ENCODE results near the gene RASGRF2. TPM values are rescaled to one million over a fixed set of nuclear protein-coding genes. Genes with fewer than 3 reads are reported as not detected.
"Not testable (repeated sequence)": the region's sequence is repeated elsewhere in the genome, so short reads cannot be mapped to it uniquely, and the experiment has no call there.

Gene RASGRF2
- total RNA-seq, 4 donors from 2014 or later = 1.8 to 4.1 (median 2.5) TPM

- H3K4me3 ChIP-seq = no peak overlapping the region
- 31% methylated on average over 1 of the region's 1 CpG for whole genome bisulfite sequencing
- H3K4me1 ChIP-seq = no peaks in the 10 kb centered on the region
- H3K27ac ChIP-seq = no peak overlapping the region
- no peaks in the 10 kb centered on the region for H3K36me3 ChIP-seq
- DNase-seq (ENCODE audit: low spot score in 2 of 2) = no peak
- TF ChIP-seq EP300 (IDR thresholded peaks at IDR 0.05) (no peak), CTCF (IDR thresholded peaks at IDR 0.05) (no peak), POLR2AphosphoS5 (IDR thresholded peaks at IDR 0.05) (no peak), POLR2A (IDR thresholded peaks at IDR 0.05) (no peak)
- H3K9me3 ChIP-seq = peaks cover 4% of the 10 kb centered on the region
- H3K27me3 ChIP-seq = no peaks in the 10 kb centered on the region
These were observed 296.6 kb downstream of the RASGRF2 start for GRCh38 chr5:81256766-81257165.

DNA sequence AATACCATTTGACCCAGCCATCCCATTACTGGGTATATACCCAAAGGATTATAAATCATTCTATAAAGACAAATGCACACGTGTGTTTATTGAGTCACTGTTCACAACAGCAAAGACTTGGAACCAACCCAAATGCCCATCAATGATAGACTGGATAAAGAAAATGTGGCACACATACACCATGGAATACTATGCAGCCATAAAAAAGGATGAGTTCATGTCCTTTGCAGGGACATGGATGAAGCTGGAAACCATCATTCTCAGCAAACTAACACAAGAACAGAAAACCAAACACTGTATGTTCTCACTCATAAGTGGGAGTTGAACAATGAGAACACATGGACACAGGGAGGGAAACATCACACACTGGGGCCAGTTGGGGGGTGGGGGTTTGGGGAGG is 302.6 kb downstream of the RASGRF2 start:
- not testable (repeated sequence) for DNase-seq (ENCODE audit: low spot score in 2 of 2); H3K9me3 ChIP-seq; H3K4me3 ChIP-seq; H3K27ac ChIP-seq; H3K4me1 ChIP-seq; H3K36me3 ChIP-seq; H3K27me3 ChIP-seq
- WGBS = 84% methylated on average over 1 of the region's 1 CpG

DNA sequence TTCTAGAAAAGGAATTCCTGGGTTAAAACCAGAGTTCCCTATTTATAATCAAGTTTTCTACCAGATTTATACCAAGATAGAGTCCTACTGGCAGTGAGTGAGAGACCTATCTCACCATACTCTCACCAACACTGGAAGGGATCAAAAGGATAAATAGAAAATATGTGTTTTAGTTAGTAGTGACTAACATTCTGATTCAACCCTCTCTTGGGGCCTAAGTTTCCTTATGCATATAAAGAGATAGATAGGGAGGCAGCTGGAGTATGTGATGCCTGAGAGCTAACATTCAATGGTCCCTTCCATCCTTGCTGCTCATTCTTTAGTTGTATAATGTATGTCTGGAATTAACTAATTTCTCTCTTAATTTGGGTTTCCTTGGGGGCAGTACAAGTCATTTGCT is 304.9 kb downstream of the RASGRF2 start:
- H3K4me3 ChIP-seq = no peak overlapping the region
- H3K9me3 ChIP-seq = peaks cover 6% of the 10 kb centered on the region
- TF ChIP-seq EP300 (IDR thresholded peaks at IDR 0.05) (no peak), CTCF (IDR thresholded peaks at IDR 0.05) (no peak)
- H3K27ac ChIP-seq = no peak overlapping the region
- DNase-seq (ENCODE audit: low spot score in 2 of 2) = no peak
- peaks cover 10% of the 10 kb centered on the region for H3K4me1 ChIP-seq
- H3K36me3 ChIP-seq = no peaks in the 10 kb centered on the region
- no peaks in the 10 kb centered on the region for H3K27me3 ChIP-seq

DNA sequence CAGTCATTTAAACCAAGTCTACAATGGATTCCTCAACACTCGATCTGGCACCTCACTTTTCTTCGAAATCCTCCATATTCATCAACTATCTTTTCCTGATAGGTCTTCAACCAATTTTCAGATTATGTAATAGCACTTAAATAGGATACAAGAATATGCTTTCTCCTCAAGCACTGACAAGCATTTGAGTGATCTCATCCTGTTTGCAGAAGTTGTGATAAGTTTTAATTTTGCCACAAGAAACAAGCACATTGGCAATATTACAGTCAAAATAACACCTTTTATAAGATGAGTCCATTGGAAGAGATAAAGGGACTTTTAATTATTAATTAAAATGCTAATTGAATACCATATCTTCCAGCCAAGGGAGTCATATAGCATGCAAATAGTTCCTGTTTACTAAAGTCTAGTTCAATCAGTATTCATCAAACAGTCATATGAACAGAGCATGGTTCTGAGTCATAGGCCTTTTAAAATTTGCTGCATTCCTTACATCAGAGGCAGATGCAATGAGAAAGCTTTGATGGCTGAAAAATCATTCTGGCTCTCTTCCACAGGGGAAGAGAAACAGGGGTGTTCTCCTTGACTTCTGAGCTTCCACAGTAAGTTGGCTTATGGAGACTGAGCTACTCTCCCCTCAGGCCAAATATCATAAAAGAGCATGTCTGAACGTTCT is 308.5 kb downstream of the RASGRF2 start:
- Histone ChIP-seq H3K4me3 (no peak overlapping the region), H3K9me3 (no peaks in the 10 kb centered on the region), H3K4me1 (peaks cover 10% of the 10 kb centered on the region), H3K36me3 (no peaks in the 10 kb centered on the region), H3K27me3 (no peaks in the 10 kb centered on the region), H3K27ac (peak overlapping the region; percentile 7)
- DNase-seq (ENCODE audit: low spot score in 2 of 2) = no peak
- no peak for TF ChIP-seq POLR2AphosphoS5 (IDR thresholded peaks at IDR 0.05)
- TF ChIP-seq EP300 (IDR thresholded peaks at IDR 0.05) = no peak
- TF ChIP-seq CTCF (IDR thresholded peaks at IDR 0.05) = no peak
- no peak for TF ChIP-seq POLR2A (IDR thresholded peaks at IDR 0.05)
- WGBS = 40% methylated on average over 3 of the region's 3 CpGs

- Histone ChIP-seq H3K4me1 (peaks cover 9% of the 10 kb centered on the region), H3K27ac (no peak overlapping the region), H3K4me3 (no peak overlapping the region), H3K36me3 (no peaks in the 10 kb centered on the region), H3K9me3 (peaks cover 3% of the 10 kb centered on the region), H3K27me3 (no peaks in the 10 kb centered on the region)
- no peak for DNase-seq (ENCODE audit: low spot score in 2 of 2)
- 86% methylated on average over 8 of the region's 8 CpGs for WGBS
- TF ChIP-seq EP300 (IDR thresholded peaks at IDR 0.05) (no peak), POLR2A (IDR thresholded peaks at IDR 0.05) (no peak), CTCF (IDR thresholded peaks at IDR 0.05) (no peak), POLR2AphosphoS5 (IDR thresholded peaks at IDR 0.05) (no peak)
These were observed 309.7 kb downstream of the RASGRF2 start for GRCh38 chr5:81269751-81270393.

GRCh38 chr5:81270394-81271027 is 310.3 kb downstream of the RASGRF2 start:
- H3K27me3 ChIP-seq; H3K27ac ChIP-seq; H3K4me3 ChIP-seq; H3K9me3 ChIP-seq; H3K36me3 ChIP-seq; DNase-seq (ENCODE audit: low spot score in 2 of 2); H3K4me1 ChIP-seq: not testable (repeated sequence)
- 94% methylated on average over 2 of the region's 2 CpGs for WGBS

Data from suprapubic skin (tissue), 4 donors.